Measurements from ENCODE around the gene THSD7A.

Gene THSD7A

GRCh38 chr7:11436773-11437524, 395.0 kb downstream of the THSD7A start:
- Histone ChIP-seq H3K4me1 (ENCODE audit: control insufficient read depth, insufficient read depth, low read length) (peaks cover 12% of the 10 kb centered on the region), H3K4me3 (ENCODE audit: low read depth, low read length) (no peak overlapping the region), H3K27me3 (ENCODE audit: control insufficient read depth, insufficient read depth, low read length) (no peaks in the 10 kb centered on the region), H3K36me3 (ENCODE audit: control insufficient read depth, insufficient read depth, low read length) (no peaks in the 10 kb centered on the region), H3K9ac (ENCODE audit: low read depth, low read length) (no peak overlapping the region), H3K9me3 (ENCODE audit: control insufficient read depth, insufficient read depth, low read length) (no peaks in the 10 kb centered on the region)

GRCh38 chr7:11436316-11436715, 395.7 kb downstream of the THSD7A start:
- H3K9ac ChIP-seq (ENCODE audit: low read depth, low read length): no peak overlapping the region
- peaks cover 12% of the 10 kb centered on the region for H3K4me1 ChIP-seq (ENCODE audit: control insufficient read depth, insufficient read depth, low read length)
- H3K27me3 ChIP-seq (ENCODE audit: control insufficient read depth, insufficient read depth, low read length): no peaks in the 10 kb centered on the region
- H3K9me3 ChIP-seq (ENCODE audit: control insufficient read depth, insufficient read depth, low read length): no peaks in the 10 kb centered on the region
- H3K4me3 ChIP-seq (ENCODE audit: low read depth, low read length): no peak overlapping the region
- no peaks in the 10 kb centered on the region for H3K36me3 ChIP-seq (ENCODE audit: control insufficient read depth, insufficient read depth, low read length)

GRCh38 chr7:11434366-11434765, 397.6 kb downstream of the THSD7A start:
- Histone ChIP-seq H3K9me3 (ENCODE audit: control insufficient read depth, insufficient read depth, low read length) (no peaks in the 10 kb centered on the region), H3K4me1 (ENCODE audit: control insufficient read depth, insufficient read depth, low read length) (peaks cover 12% of the 10 kb centered on the region), H3K9ac (ENCODE audit: low read depth, low read length) (no peak overlapping the region), H3K36me3 (ENCODE audit: control insufficient read depth, insufficient read depth, low read length) (no peaks in the 10 kb centered on the region), H3K4me3 (ENCODE audit: low read depth, low read length) (no peak overlapping the region), H3K27me3 (ENCODE audit: control insufficient read depth, insufficient read depth, low read length) (no peaks in the 10 kb centered on the region)

- Histone ChIP-seq H3K27me3 (ENCODE audit: control insufficient read depth, insufficient read depth, low read length) (no peaks in the 10 kb centered on the region), H3K36me3 (ENCODE audit: control insufficient read depth, insufficient read depth, low read length) (no peaks in the 10 kb centered on the region), H3K4me3 (ENCODE audit: low read depth, low read length) (no peak overlapping the region), H3K4me1 (ENCODE audit: control insufficient read depth, insufficient read depth, low read length) (peaks cover 3% of the 10 kb centered on the region), H3K9ac (ENCODE audit: low read depth, low read length) (no peak overlapping the region), H3K9me3 (ENCODE audit: control insufficient read depth, insufficient read depth, low read length) (no peaks in the 10 kb centered on the region)
Measured at GRCh38 chr7:11430841-11431240, 401.2 kb downstream of the THSD7A start.

GRCh38 chr7:11430112-11430511, 401.9 kb downstream of the THSD7A start:
- Histone ChIP-seq H3K9me3 (ENCODE audit: control insufficient read depth, insufficient read depth, low read length) (no peaks in the 10 kb centered on the region), H3K27me3 (ENCODE audit: control insufficient read depth, insufficient read depth, low read length) (no peaks in the 10 kb centered on the region), H3K4me3 (ENCODE audit: low read depth, low read length) (no peak overlapping the region), H3K9ac (ENCODE audit: low read depth, low read length) (no peak overlapping the region), H3K4me1 (ENCODE audit: control insufficient read depth, insufficient read depth, low read length) (peaks cover 3% of the 10 kb centered on the region), H3K36me3 (ENCODE audit: control insufficient read depth, insufficient read depth, low read length) (no peaks in the 10 kb centered on the region)

- Histone ChIP-seq H3K27me3 (ENCODE audit: control insufficient read depth, insufficient read depth, low read length) (no peaks in the 10 kb centered on the region), H3K4me1 (ENCODE audit: control insufficient read depth, insufficient read depth, low read length) (peaks cover 3% of the 10 kb centered on the region), H3K36me3 (ENCODE audit: control insufficient read depth, insufficient read depth, low read length) (no peaks in the 10 kb centered on the region), H3K9me3 (ENCODE audit: control insufficient read depth, insufficient read depth, low read length) (no peaks in the 10 kb centered on the region), H3K4me3 (ENCODE audit: low read depth, low read length) (no peak overlapping the region), H3K9ac (ENCODE audit: low read depth, low read length) (no peak overlapping the region)
Measured at GRCh38 chr7:11428877-11429581, 403.0 kb downstream of the THSD7A start.

GRCh38 chr7:11427686-11428273, 404.2 kb downstream of the THSD7A start:
- Histone ChIP-seq H3K4me3 (ENCODE audit: low read depth, low read length) (no peak overlapping the region), H3K27me3 (ENCODE audit: control insufficient read depth, insufficient read depth, low read length) (no peaks in the 10 kb centered on the region), H3K9me3 (ENCODE audit: control insufficient read depth, insufficient read depth, low read length) (no peaks in the 10 kb centered on the region), H3K9ac (ENCODE audit: low read depth, low read length) (no peak overlapping the region), H3K36me3 (ENCODE audit: control insufficient read depth, insufficient read depth, low read length) (no peaks in the 10 kb centered on the region), H3K4me1 (ENCODE audit: control insufficient read depth, insufficient read depth, low read length) (peaks cover 3% of the 10 kb centered on the region)

GRCh38 chr7:11424006-11424405, 408.0 kb downstream of the THSD7A start:
- Histone ChIP-seq H3K4me1 (ENCODE audit: control insufficient read depth, insufficient read depth, low read length) (peaks cover 1% of the 10 kb centered on the region), H3K36me3 (ENCODE audit: control insufficient read depth, insufficient read depth, low read length) (no peaks in the 10 kb centered on the region), H3K4me3 (ENCODE audit: low read depth, low read length) (no peak overlapping the region), H3K27me3 (ENCODE audit: control insufficient read depth, insufficient read depth, low read length) (no peaks in the 10 kb centered on the region), H3K9me3 (ENCODE audit: control insufficient read depth, insufficient read depth, low read length) (peaks cover 11% of the 10 kb centered on the region), H3K9ac (ENCODE audit: low read depth, low read length) (no peak overlapping the region)

- peaks cover 11% of the 10 kb centered on the region for H3K9me3 ChIP-seq (ENCODE audit: control insufficient read depth, insufficient read depth, low read length)
- H3K9ac ChIP-seq (ENCODE audit: low read depth, low read length): no peak overlapping the region
- peaks cover 2% of the 10 kb centered on the region for H3K4me1 ChIP-seq (ENCODE audit: control insufficient read depth, insufficient read depth, low read length)
- no peaks in the 10 kb centered on the region for H3K36me3 ChIP-seq (ENCODE audit: control insufficient read depth, insufficient read depth, low read length)
- H3K4me3 ChIP-seq (ENCODE audit: low read depth, low read length): no peak overlapping the region
- no peaks in the 10 kb centered on the region for H3K27me3 ChIP-seq (ENCODE audit: control insufficient read depth, insufficient read depth, low read length)
Measured at GRCh38 chr7:11420049-11420448, 411.9 kb downstream of the THSD7A start.

- Histone ChIP-seq H3K4me3 (ENCODE audit: low read depth, low read length) (no peak overlapping the region), H3K9ac (ENCODE audit: low read depth, low read length) (no peak overlapping the region), H3K36me3 (ENCODE audit: control insufficient read depth, insufficient read depth, low read length) (no peaks in the 10 kb centered on the region), H3K9me3 (ENCODE audit: control insufficient read depth, insufficient read depth, low read length) (peaks cover 11% of the 10 kb centered on the region), H3K27me3 (ENCODE audit: control insufficient read depth, insufficient read depth, low read length) (no peaks in the 10 kb centered on the region), H3K4me1 (ENCODE audit: control insufficient read depth, insufficient read depth, low read length) (peaks cover 5% of the 10 kb centered on the region)
Measured at GRCh38 chr7:11416641-11417458, 415.1 kb downstream of the THSD7A start.

GRCh38 chr7:11415101-11415500, 416.9 kb downstream of the THSD7A start:
- Histone ChIP-seq H3K4me3 (ENCODE audit: low read depth, low read length) (no peak overlapping the region), H3K36me3 (ENCODE audit: control insufficient read depth, insufficient read depth, low read length) (no peaks in the 10 kb centered on the region), H3K27me3 (ENCODE audit: control insufficient read depth, insufficient read depth, low read length) (no peaks in the 10 kb centered on the region), H3K9me3 (ENCODE audit: control insufficient read depth, insufficient read depth, low read length) (peaks cover 1% of the 10 kb centered on the region), H3K4me1 (ENCODE audit: control insufficient read depth, insufficient read depth, low read length) (peaks cover 5% of the 10 kb centered on the region), H3K9ac (ENCODE audit: low read depth, low read length) (no peak overlapping the region)
